CD14-positive monocyte (primary cell): ENCODE data around the gene MBNL2. TPM values are rescaled to one million over a fixed set of nuclear protein-coding genes. Genes with fewer than 3 reads are reported as not detected.

Source experiments
- DNase-seq, 3 donors: peaks; one replicate each; pipeline ENCODE4 v3.0.0-alpha.2; 2011 to 2022
- H2AFZ ChIP-seq: 2 replicates; pipeline ENCODE4 v1.6.0; 2012; ENCODE audit warnings: mild to moderate bottlenecking, low read depth, low read length, inconsistent platforms; ENCODE audit not compliant: insufficient read depth, poor library complexity, severe bottlenecking
- H3K27ac ChIP-seq, 2 donors: 1 replicate in 1 of 2; 2 replicates in 1 of 2; pipeline ENCODE4 v1.5.1; 2012 to 2013; ENCODE audit warnings: low read length in 2 of 2, control low read depth in 1 of 2, inconsistent platforms in 1 of 2, low read depth in 1 of 2, mild to moderate bottlenecking in 1 of 2
- H3K27me3 ChIP-seq, 2 donors: one replicate each; pipeline versions ENCODE4 v1.6.0 to v1.6.1; 2011 to 2013; ENCODE audit warnings: low read length in 2 of 2; ENCODE audit not compliant: control insufficient read depth in 2 of 2, insufficient read depth in 2 of 2
- H3K36me3 ChIP-seq, 2 donors: replicated peaks in 1 of 2; 1 replicate in 1 of 2; 2 replicates in 1 of 2; pipeline versions ENCODE4 v1.5.1 to v1.6.1; 2012 to 2013; ENCODE audit warnings: low read length in 2 of 2, control low read depth in 1 of 2, inconsistent platforms in 1 of 2, mild to moderate bottlenecking in 1 of 2; ENCODE audit not compliant: insufficient read depth in 2 of 2, control insufficient read depth in 1 of 2
- H3K4me1 ChIP-seq, 2 donors: 1 replicate in 1 of 2; 2 replicates in 1 of 2; pipeline versions ENCODE4 v1.5.1 to v1.6.1; 2012 to 2013; ENCODE audit warnings: low read length in 2 of 2, control low read depth in 1 of 2, inconsistent platforms in 1 of 2, mild to moderate bottlenecking in 1 of 2, moderate library complexity in 1 of 2; ENCODE audit not compliant: insufficient read depth in 2 of 2, control insufficient read depth in 1 of 2
- H3K4me2 ChIP-seq: replicated peaks from 2 replicates; pipeline ENCODE3; 2012; ENCODE audit warnings: low read length, moderate library complexity, mild to moderate bottlenecking; ENCODE audit not compliant: poor library complexity, severe bottlenecking; ENCODE audit errors: extremely low read depth
- H3K4me3 ChIP-seq, 3 experiments: fragments of 200-600 bp in 1 of 3; sonication (generic) in 1 of 3; replicated peaks in 1 of 3; 1 replicate in 2 of 3; 2 replicates in 1 of 3; pipeline ENCODE4 v1.5.1; 2011 to 2013; ENCODE audit warnings: low read length in 3 of 3, mild to moderate bottlenecking in 3 of 3, control low read depth in 2 of 3, low read depth in 2 of 3, inconsistent platforms in 1 of 3, moderate library complexity in 1 of 3
- H3K79me2 ChIP-seq: 2 replicates; pipeline ENCODE4 v1.6.0; 2012; ENCODE audit warnings: mild to moderate bottlenecking, control low read depth, inconsistent platforms, low read length, moderate library complexity; ENCODE audit not compliant: insufficient read depth
- H3K9ac ChIP-seq: 2 replicates; pipeline ENCODE4 v1.6.0; 2017; ENCODE audit warnings: low read length, mild to moderate bottlenecking; ENCODE audit not compliant: insufficient read depth, poor library complexity, severe bottlenecking
- H3K9me3 ChIP-seq, 2 donors: replicated peaks in 1 of 2; 1 replicate in 1 of 2; 2 replicates in 1 of 2; pipeline versions ENCODE4 v1.5.1 to v1.6.1; 2012 to 2013; ENCODE audit warnings: low read length in 2 of 2, control low read depth in 1 of 2; ENCODE audit not compliant: control insufficient read depth in 1 of 2, insufficient read depth in 1 of 2
- H4K20me1 ChIP-seq: 2 replicates; pipeline ENCODE4 v1.6.0; 2012; ENCODE audit warnings: mild to moderate bottlenecking, low read length, control low read depth, moderate library complexity; ENCODE audit not compliant: insufficient read depth
- H3K27ac Mint-ChIP-seq, 7 donors: one replicate each; pipeline ENCODE4 v1.8.0; 2020; ENCODE audit warnings: mild to moderate bottlenecking in 7 of 7, mixed read lengths in 7 of 7, moderate library complexity in 6 of 7, inconsistent platforms in 2 of 7
- H3K27me3 Mint-ChIP-seq, 3 donors: one replicate each; pipeline ENCODE4 v1.8.0; 2021 to 2022; ENCODE audit warnings: low read depth in 3 of 3, mild to moderate bottlenecking in 3 of 3, mixed read lengths in 3 of 3, moderate library complexity in 3 of 3, inconsistent platforms in 1 of 3
- H3K36me3 Mint-ChIP-seq, 2 donors: one replicate each; pipeline ENCODE4 v1.8.0; 2020; ENCODE audit warnings: mixed read lengths in 2 of 2, inconsistent platforms in 1 of 2, mild to moderate bottlenecking in 1 of 2
- H3K4me1 Mint-ChIP-seq: one replicate; pipeline ENCODE4 v1.8.0; 2020; ENCODE audit warnings: mild to moderate bottlenecking, mixed read lengths
- H3K4me3 Mint-ChIP-seq, 2 donors: one replicate each; pipeline ENCODE4 v1.8.0; 2020; ENCODE audit warnings: mild to moderate bottlenecking in 2 of 2, mixed read lengths in 2 of 2, moderate library complexity in 1 of 2
- H3K9me3 Mint-ChIP-seq, 7 donors: one replicate each; pipeline ENCODE4 v1.8.0; 2020 to 2022; ENCODE audit warnings: mixed read lengths in 7 of 7, mild to moderate bottlenecking in 6 of 7, moderate library complexity in 6 of 7, inconsistent platforms in 2 of 7
- CTCF ChIP-seq: fragments of 200-600 bp; IDR thresholded peaks from one replicate; pipeline ENCODE4 v1.8.0; 2022; ENCODE audit warnings: antibody characterized with exemption, mild to moderate bottlenecking
- WGBS: methylation state at CpG from one replicate; pipeline ENCODE4 v1.1.5; 2013; ENCODE audit warnings: missing lambda C conversion rate; ENCODE audit not compliant: insufficient coverage; 5-methylcytosine and 5-hydroxymethylcytosine counted together
- intact Hi-C, 2 donors: fragments of 100-400 bp; cut with micrococcal nuclease; formaldehyde crosslinking; loops; one replicate each; pipeline versions ENCODE4 v1.15.0 to v1.15.1; 2023
- polyA plus RNA-seq, 3 donors: library from polyadenylated mRNA; depleted of rRNA in 1 of 3; unstranded in 2 of 3; stranded (reverse) in 1 of 3; fragments of 300-500 nt in 2 of 3; fragments of >200 nt in 1 of 3; fragmentation: Illumina TruSeq in 2 of 3; gene quantifications; 1 replicate in 2 of 3; 2 replicates in 1 of 3; pipeline ENCODE4 v1.2.3, GENCODE V29; 2012 to 2021

Gene MBNL2
- polyA plus RNA-seq, 3 donors: 8.5 to 15.5 (median 13.4) TPM

GRCh38 chr13:97334690-97335089, 112.6 kb downstream of the MBNL2 start:
- no peak for TF ChIP-seq CTCF
- WGBS: 83% methylated on average over 1 of the region's 3 CpGs
- Mint-ChIP-seq H3K36me3 (peaks cover 10 to 15% of the 10 kb centered on the region in 2 donors), H3K4me1 (peaks cover 2% of the 10 kb centered on the region), H3K9me3 (no peaks in the 10 kb centered on the region), H3K27ac (peak overlapping the region in 2 of 7 donors; percentile 2 to 16), H3K4me3 (no peak overlapping the region), H3K27me3 (peaks cover 0 to 2% (median 0%) of the 10 kb centered on the region in 3 donors)
- peaks cover 50% of the 10 kb centered on the region for H4K20me1 ChIP-seq
- no peak overlapping the region for H3K27ac ChIP-seq
- no peak for DNase-seq
- no peaks in the 10 kb centered on the region for H3K4me1 ChIP-seq
- H3K79me2 ChIP-seq: no peaks in the 10 kb centered on the region
- H2AFZ ChIP-seq: no peak overlapping the region
- H3K36me3 ChIP-seq: peaks cover 10 to 46% of the 10 kb centered on the region in 2 donors
- H3K9me3 ChIP-seq: peaks cover 0 to 2% of the 10 kb centered on the region in 2 donors
- H3K27me3 ChIP-seq: no peaks in the 10 kb centered on the region
- no peak overlapping the region for H3K4me2 ChIP-seq
- no peak overlapping the region for H3K9ac ChIP-seq
- no peak overlapping the region for H3K4me3 ChIP-seq
- intact Hi-C loops: no loop called here

GRCh38 chr13:97335488-97336134, 113.5 kb downstream of the MBNL2 start:
- H3K36me3 ChIP-seq: peaks cover 10 to 46% of the 10 kb centered on the region in 2 donors
- 100% methylated on average over 2 of the region's 6 CpGs for WGBS
- H3K36me3 Mint-ChIP-seq: peaks cover 8 to 15% of the 10 kb centered on the region in 2 donors
- peak overlapping the region in 1 of 7 donors; percentile 0 for H3K27ac Mint-ChIP-seq
- H3K4me3 ChIP-seq: no peak overlapping the region
- no peaks in the 10 kb centered on the region for H3K27me3 ChIP-seq
- no peak overlapping the region for H3K27ac ChIP-seq
- intact Hi-C loops: no loop called here
- no peak overlapping the region for H3K4me3 Mint-ChIP-seq
- no peak overlapping the region for H3K4me2 ChIP-seq
- H3K9me3 ChIP-seq: peaks cover 0 to 2% of the 10 kb centered on the region in 2 donors
- DNase-seq: no peak
- H3K9me3 Mint-ChIP-seq: no peaks in the 10 kb centered on the region
- H3K9ac ChIP-seq: no peak overlapping the region
- TF ChIP-seq CTCF: no peak
- H3K4me1 ChIP-seq: no peaks in the 10 kb centered on the region
- peaks cover 6% of the 10 kb centered on the region for H3K4me1 Mint-ChIP-seq
- H3K27me3 Mint-ChIP-seq: peaks cover 0 to 2% (median 0%) of the 10 kb centered on the region in 3 donors
- no peaks in the 10 kb centered on the region for H3K79me2 ChIP-seq
- peaks cover 42% of the 10 kb centered on the region for H4K20me1 ChIP-seq
- H2AFZ ChIP-seq: no peak overlapping the region
